GM12891 (cell line): ENCODE results near the gene ZNF488.
A peak's percentile ranks its signal among the peaks of the same experiment; 100 is the strongest.

Source experiments
- DNase-seq: peaks from one replicate; pipeline ENCODE4 v3.0.0; 2011; ENCODE audit warnings: low spot score; ENCODE audit not compliant: insufficient read length
- FAIRE-seq: peaks from 2 replicates; lab custom pipeline; 2011; peaks lifted over from hg19 to GRCh38; lab: Jason Lieb, UNC
- PAX5 ChIP-seq: IDR thresholded peaks from 2 replicates; pipeline ENCODE4 v1.6.1; 2011; ENCODE audit warnings: low read length, moderate library complexity, mild to moderate bottlenecking; ENCODE audit not compliant: insufficient read depth, severe bottlenecking
- POLR2A ChIP-seq: IDR thresholded peaks from 2 replicates; pipeline ENCODE4 v1.6.1; 2011; ENCODE audit warnings: low read depth, low read length, control low read depth
- POLR2AphosphoS5 ChIP-seq: IDR thresholded peaks from 2 replicates; pipeline ENCODE4 v1.6.1; 2011; ENCODE audit warnings: low read depth, low read length, control low read depth
- POU2F2 ChIP-seq: IDR thresholded peaks from 2 replicates; pipeline ENCODE4 v1.6.1; 2011; ENCODE audit warnings: low read depth, mild to moderate bottlenecking, control low read depth, low read length, moderate library complexity
- SPI1 ChIP-seq: IDR thresholded peaks from 2 replicates; pipeline ENCODE4 v1.6.1; 2011; ENCODE audit warnings: low read depth, low read length, control low read depth
- TAF1 ChIP-seq: IDR thresholded peaks from 2 replicates; pipeline ENCODE4 v1.6.1; 2011; ENCODE audit warnings: low read depth, low read length, control low read depth

Gene ZNF488

GRCh38 chr10:47366181-47366631, 17.9 kb downstream of the ZNF488 start:
- TF ChIP-seq TAF1 (no peak), POLR2AphosphoS5 (no peak), POLR2A (no peak), POU2F2 (no peak), SPI1 (no peak), PAX5 (no peak)
- DNase-seq: no peak
- no peak for FAIRE-seq

- FAIRE-seq (no peak), DNase-seq (no peak)
- TF ChIP-seq POLR2A: no peak
- TF ChIP-seq POU2F2: no peak
- no peak for TF ChIP-seq PAX5
- TF ChIP-seq POLR2AphosphoS5: no peak
- TF ChIP-seq TAF1: no peak
- TF ChIP-seq SPI1: no peak
Measured at GRCh38 chr10:47365431-47366180, 18.5 kb downstream of the ZNF488 start.

- TF ChIP-seq POLR2A (no peak), POU2F2 (no peak), PAX5 (no peak), TAF1 (no peak), SPI1 (no peak), POLR2AphosphoS5 (no peak)
- DNase-seq (no peak), FAIRE-seq (no peak)
Measured at GRCh38 chr10:47364911-47365310, 19.2 kb downstream of the ZNF488 start.

GRCh38 chr10:47364366-47364765, 19.7 kb downstream of the ZNF488 start:
- DNase-seq (no peak), FAIRE-seq (no peak)
- TF ChIP-seq TAF1 (no peak), PAX5 (no peak), POU2F2 (no peak), POLR2A (no peak), SPI1 (no peak)

GRCh38 chr10:47363781-47364180, 20.3 kb downstream of the ZNF488 start:
- FAIRE-seq (no peak), DNase-seq (no peak)
- no peak for TF ChIP-seq PAX5
- no peak for TF ChIP-seq SPI1
- TF ChIP-seq POU2F2: no peak
- TF ChIP-seq POLR2AphosphoS5: no peak
- TF ChIP-seq POLR2A: no peak
- TF ChIP-seq TAF1: no peak

GRCh38 chr10:47362199-47362598, 21.9 kb downstream of the ZNF488 start:
- no peak for TF ChIP-seq TAF1
- no peak for TF ChIP-seq PAX5
- no peak for TF ChIP-seq SPI1
- TF ChIP-seq POLR2A: no peak
- DNase-seq (no peak), FAIRE-seq (no peak)

GRCh38 chr10:47361293-47361692, 22.8 kb downstream of the ZNF488 start:
- peak; percentile 42 for DNase-seq
- FAIRE-seq: no peak
- TF ChIP-seq POLR2A: no peak
- peak; percentile 47; the same call in 1 of the 2 replicates for TF ChIP-seq SPI1

- DNase-seq (no peak), FAIRE-seq (no peak)
- no peak for TF ChIP-seq SPI1
- no peak for TF ChIP-seq POLR2AphosphoS5
- TF ChIP-seq TAF1: no peak
- TF ChIP-seq POLR2A: no peak
- TF ChIP-seq PAX5: no peak
- no peak for TF ChIP-seq POU2F2
Measured at GRCh38 chr10:47360419-47361040, 23.6 kb downstream of the ZNF488 start.

- DNase-seq (no peak), FAIRE-seq (no peak)
- no peak for TF ChIP-seq TAF1
- TF ChIP-seq POLR2AphosphoS5: no peak
- TF ChIP-seq POLR2A: no peak
- no peak for TF ChIP-seq POU2F2
- TF ChIP-seq SPI1: no peak
- no peak for TF ChIP-seq PAX5
Measured at GRCh38 chr10:47359626-47360418, 24.3 kb downstream of the ZNF488 start.

- FAIRE-seq (no peak), DNase-seq (no peak)
- TF ChIP-seq PAX5 (no peak), POU2F2 (no peak), SPI1 (no peak), POLR2AphosphoS5 (no peak), TAF1 (no peak), POLR2A (no peak)
Measured at GRCh38 chr10:47359101-47359500, 25.0 kb downstream of the ZNF488 start.

GRCh38 chr10:47358457-47358856, 25.6 kb downstream of the ZNF488 start:
- TF ChIP-seq SPI1 (no peak), POU2F2 (no peak), POLR2A (no peak), TAF1 (no peak), POLR2AphosphoS5 (no peak), PAX5 (no peak)
- DNase-seq (no peak), FAIRE-seq (no peak)
